GM12892 (cell line): ENCODE results near the gene PLXNB2.
"Not testable (repeated sequence)": the region's sequence is repeated elsewhere in the genome, so short reads cannot be mapped to it uniquely, and the experiment has no call there.

Source experiments
- POLR2A ChIP-seq: IDR thresholded peaks from 2 replicates; pipeline ENCODE4 v1.6.1; 2011; ENCODE audit warnings: low read depth, low read length, control low read depth
- POLR2AphosphoS5 ChIP-seq: IDR thresholded peaks from 2 replicates; pipeline ENCODE4 v1.6.1; 2011; ENCODE audit warnings: low read depth, low read length, control low read depth

- not testable (repeated sequence) for TF ChIP-seq POLR2A, POLR2AphosphoS5
Measured at GRCh38 chr22:50322382-50323104, 15.1 kb upstream of the PLXNB2 start.
